Esophagus squamous epithelium (tissue), 4 donors: ENCODE results near the gene SPDL1.

Source experiments
- POLR2A ChIP-seq, 4 donors: fragments of 450-650 bp; IDR thresholded peaks; one replicate each; pipeline ENCODE4 v1.6.1; 2017; ENCODE audit warnings: antibody characterized with exemption in 4 of 4, mild to moderate bottlenecking in 4 of 4, moderate library complexity in 3 of 4
- TF ChIP-seq, protein P1 (sequence below), 6 experiments: fragments of 450-650 bp in 4 of 6; fragments of 200-600 bp in 2 of 6; sonication (generic) in 2 of 6; IDR thresholded peaks; one replicate each; pipeline ENCODE4 v1.5.1; 2016 to 2019; ENCODE audit warnings: antibody characterized with exemption in 6 of 6, mild to moderate bottlenecking in 4 of 6, moderate library complexity in 4 of 6

DNA sequence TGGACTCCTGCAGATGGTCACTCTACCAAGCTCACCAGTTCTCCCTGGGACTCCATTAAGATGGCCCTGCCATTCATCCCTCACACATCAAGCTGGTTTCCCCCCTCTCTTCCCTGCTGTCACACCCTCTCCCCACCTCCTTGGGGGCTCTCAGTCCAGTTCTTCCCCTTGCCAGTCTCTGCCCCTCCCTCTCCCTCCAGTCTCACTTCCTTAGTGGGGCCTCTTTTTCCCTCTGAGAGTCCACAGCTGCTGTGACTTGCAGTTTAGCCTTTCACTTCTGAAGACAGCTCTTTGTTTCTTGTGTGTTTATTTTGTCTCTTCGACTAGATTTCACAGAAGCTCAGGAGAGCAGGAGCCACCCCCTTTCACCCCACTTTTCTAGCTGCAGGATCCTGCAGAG lies 64.0 kb downstream of the SPDL1 start:
- TF ChIP-seq, protein P1, sequence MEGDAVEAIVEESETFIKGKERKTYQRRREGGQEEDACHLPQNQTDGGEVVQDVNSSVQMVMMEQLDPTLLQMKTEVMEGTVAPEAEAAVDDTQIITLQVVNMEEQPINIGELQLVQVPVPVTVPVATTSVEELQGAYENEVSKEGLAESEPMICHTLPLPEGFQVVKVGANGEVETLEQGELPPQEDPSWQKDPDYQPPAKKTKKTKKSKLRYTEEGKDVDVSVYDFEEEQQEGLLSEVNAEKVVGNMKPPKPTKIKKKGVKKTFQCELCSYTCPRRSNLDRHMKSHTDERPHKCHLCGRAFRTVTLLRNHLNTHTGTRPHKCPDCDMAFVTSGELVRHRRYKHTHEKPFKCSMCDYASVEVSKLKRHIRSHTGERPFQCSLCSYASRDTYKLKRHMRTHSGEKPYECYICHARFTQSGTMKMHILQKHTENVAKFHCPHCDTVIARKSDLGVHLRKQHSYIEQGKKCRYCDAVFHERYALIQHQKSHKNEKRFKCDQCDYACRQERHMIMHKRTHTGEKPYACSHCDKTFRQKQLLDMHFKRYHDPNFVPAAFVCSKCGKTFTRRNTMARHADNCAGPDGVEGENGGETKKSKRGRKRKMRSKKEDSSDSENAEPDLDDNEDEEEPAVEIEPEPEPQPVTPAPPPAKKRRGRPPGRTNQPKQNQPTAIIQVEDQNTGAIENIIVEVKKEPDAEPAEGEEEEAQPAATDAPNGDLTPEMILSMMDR (IDR thresholded peaks at IDR 0.05) = no peak
- TF ChIP-seq POLR2A (IDR thresholded peaks at IDR 0.05) = no peak
